H9 (cell line): Measurements from ENCODE around the gene IL26. TPM values are rescaled to one million over a fixed set of nuclear protein-coding genes. Genes with fewer than 3 reads are reported as not detected.

Experiments used
- DNase-seq: peaks from one replicate; pipeline ENCODE4 v3.0.0-alpha.2; 2017
- H2AFZ ChIP-seq: one replicate; pipeline ENCODE4 v1.6.1; 2013; ENCODE audit warnings: mild to moderate bottlenecking, low read length, control low read depth, moderate library complexity
- H2AK5ac ChIP-seq: 2 replicates; pipeline ENCODE4 v1.6.1; 2013; ENCODE audit warnings: low read length, control low read depth, mixed read lengths; ENCODE audit not compliant: insufficient read length
- H2BK120ac ChIP-seq: one replicate; pipeline ENCODE4 v1.6.1; 2013; ENCODE audit warnings: low read depth, mild to moderate bottlenecking, low read length, control low read depth, inconsistent platforms; ENCODE audit not compliant: poor library complexity, severe bottlenecking
- H2BK12ac ChIP-seq: 2 replicates; pipeline ENCODE4 v1.6.1; 2013; ENCODE audit warnings: low read length, control low read depth, mixed read lengths, low read depth; ENCODE audit not compliant: insufficient read length
- H2BK15ac ChIP-seq: 2 replicates; pipeline ENCODE4 v1.6.1; 2013; ENCODE audit warnings: low read depth, low read length, control low read depth
- H2BK20ac ChIP-seq: one replicate; pipeline ENCODE4 v1.6.1; 2013; ENCODE audit warnings: low read depth, mild to moderate bottlenecking, low read length, control low read depth, inconsistent platforms; ENCODE audit not compliant: poor library complexity, severe bottlenecking
- H2BK5ac ChIP-seq: 2 replicates; pipeline ENCODE4 v1.6.1; 2013; ENCODE audit warnings: low read length, control low read depth, mixed read lengths; ENCODE audit not compliant: insufficient read length
- H3K14ac ChIP-seq: 2 replicates; pipeline ENCODE4 v1.6.1; 2013; ENCODE audit warnings: low read length, control low read depth; ENCODE audit not compliant: insufficient read depth
- H3K18ac ChIP-seq: 2 replicates; pipeline ENCODE4 v1.6.1; 2013; ENCODE audit warnings: low read depth, mild to moderate bottlenecking, mixed read lengths, low read length, control low read depth; ENCODE audit not compliant: insufficient read length
- H3K23ac ChIP-seq: 2 replicates; pipeline ENCODE4 v1.6.1; 2013; ENCODE audit warnings: low read length, control low read depth, mixed read lengths, low read depth; ENCODE audit not compliant: insufficient read length
- H3K23me2 ChIP-seq: 2 replicates; pipeline ENCODE4 v1.6.1; 2013; ENCODE audit warnings: low read depth, mild to moderate bottlenecking, mixed read lengths, low read length, control low read depth; ENCODE audit not compliant: insufficient read length, poor library complexity, severe bottlenecking
- H3K27ac ChIP-seq: 2 replicates; pipeline ENCODE4 v1.5.1; 2013; ENCODE audit warnings: low read length, control low read depth, mixed read lengths, low read depth; ENCODE audit not compliant: insufficient read length
- H3K27me3 ChIP-seq: 2 replicates; pipeline ENCODE4 v1.6.1; 2013; ENCODE audit warnings: low read length, control low read depth, inconsistent platforms; ENCODE audit not compliant: insufficient read depth
- H3K4ac ChIP-seq: 2 replicates; pipeline ENCODE4 v1.6.1; 2013; ENCODE audit warnings: low read depth, mild to moderate bottlenecking, control low read depth, inconsistent platforms, low read length, moderate library complexity
- H3K4me1 ChIP-seq: 2 replicates; pipeline ENCODE4 v1.6.1; 2013; ENCODE audit warnings: low read length, control low read depth, inconsistent platforms; ENCODE audit not compliant: insufficient read depth
- H3K4me2 ChIP-seq: 2 replicates; pipeline ENCODE4 v1.6.1; 2013; ENCODE audit warnings: low read length, control low read depth, mixed read lengths; ENCODE audit not compliant: insufficient read length, insufficient read depth
- H3K56ac ChIP-seq: 2 replicates; pipeline ENCODE4 v1.6.1; 2013; ENCODE audit warnings: low read depth, mild to moderate bottlenecking, mixed read lengths, low read length, control low read depth; ENCODE audit not compliant: insufficient read length
- H3K79me1 ChIP-seq: 2 replicates; pipeline ENCODE4 v1.6.1; 2013; ENCODE audit warnings: low read depth, mild to moderate bottlenecking, moderate library complexity, low read length, control low read depth, inconsistent platforms; ENCODE audit not compliant: insufficient read depth, poor library complexity, severe bottlenecking
- H3K79me2 ChIP-seq: 2 replicates; pipeline ENCODE4 v1.6.1; 2013; ENCODE audit warnings: low read length, control low read depth, inconsistent platforms; ENCODE audit not compliant: insufficient read depth
- H3K9ac ChIP-seq: 2 replicates; pipeline ENCODE4 v1.6.1; 2013; ENCODE audit warnings: low read length, control low read depth, mixed read lengths; ENCODE audit not compliant: insufficient read length; ENCODE audit errors: extremely low read depth
- H3K9me3 ChIP-seq: one replicate; pipeline ENCODE4 v1.6.1; 2013; ENCODE audit warnings: low read depth, low read length, inconsistent platforms; ENCODE audit not compliant: control insufficient read depth
- H3T11ph ChIP-seq: one replicate; pipeline ENCODE4 v1.6.1; 2013; ENCODE audit warnings: mild to moderate bottlenecking, low read length, control low read depth, inconsistent platforms
- H4K20me1 ChIP-seq: one replicate; pipeline ENCODE4 v1.6.1; 2013; ENCODE audit not compliant: control insufficient read depth, insufficient read length, insufficient read depth
- H4K5ac ChIP-seq: 2 replicates; pipeline ENCODE4 v1.6.1; 2013; ENCODE audit warnings: low read depth, mild to moderate bottlenecking, mixed read lengths, low read length, control low read depth; ENCODE audit not compliant: insufficient read length
- H4K8ac ChIP-seq: replicated peaks from 2 replicates; pipeline ENCODE4 v1.6.1; 2013; ENCODE audit warnings: low read length, control low read depth, mixed read lengths, low read depth; ENCODE audit not compliant: insufficient read length
- H4K91ac ChIP-seq: 2 replicates; pipeline ENCODE4 v1.6.1; 2013; ENCODE audit warnings: low read depth, mild to moderate bottlenecking, moderate library complexity, mixed read lengths, low read length, control low read depth; ENCODE audit not compliant: insufficient read length
- H3K27ac Mint-ChIP-seq, 3 experiments: 2 replicates in 2 of 3; 3 replicates in 1 of 3; pipeline ENCODE4 v1.8.0; 2020 to 2021; ENCODE audit warnings: mixed read lengths in 3 of 3, mild to moderate bottlenecking in 1 of 3, moderate library complexity in 1 of 3
- H3K27me3 Mint-ChIP-seq: 2 replicates; pipeline ENCODE4 v1.8.0; 2021; ENCODE audit warnings: low read depth, mild to moderate bottlenecking, moderate library complexity, mixed read lengths
- H3K36me3 Mint-ChIP-seq, 3 experiments: 2 replicates in 2 of 3; 3 replicates in 1 of 3; pipeline ENCODE4 v1.8.0; 2020 to 2021; ENCODE audit warnings: low read depth in 3 of 3, mixed read lengths in 3 of 3; ENCODE audit not compliant: insufficient read depth in 1 of 3
- H3K4me1 Mint-ChIP-seq, 2 experiments: 2 replicates each; pipeline ENCODE4 v1.8.0; 2020; ENCODE audit warnings: mixed read lengths in 2 of 2
- H3K4me3 Mint-ChIP-seq, 2 experiments: 2 replicates in 1 of 2; 3 replicates in 1 of 2; pipeline ENCODE4 v1.8.0; 2020 to 2021; ENCODE audit warnings: mild to moderate bottlenecking in 2 of 2, mixed read lengths in 2 of 2, moderate library complexity in 1 of 2
- H3K9me3 Mint-ChIP-seq, 2 experiments: 2 replicates in 1 of 2; 3 replicates in 1 of 2; pipeline ENCODE4 v1.8.0; 2020; ENCODE audit warnings: mild to moderate bottlenecking in 2 of 2, mixed read lengths in 2 of 2, moderate library complexity in 1 of 2
- WGBS: extraction: QIAGEN DNeasy Blood & Tissue Kit; methylation state at CpG from one replicate; pipeline ENCODE4 v1.1.7; 2013; ENCODE audit warnings: missing lambda C conversion rate, low lambda C conversion rate, mixed read lengths; ENCODE audit not compliant: insufficient read length; ENCODE audit errors: extremely low coverage; 5-methylcytosine and 5-hydroxymethylcytosine counted together
- total RNA-seq: library from RNA; stranded (reverse); gene quantifications from 2 replicates; pipeline ENCODE4 v1.2.1, GENCODE V29; 2021
- TF ChIP-seq, protein P1 (sequence below): fragments of 200-600 bp; sonication (generic); conservative IDR thresholded peaks from 3 replicates; pipeline ENCODE4 v1.8.0; 2021; ENCODE audit warnings: antibody characterized with exemption, mild to moderate bottlenecking

Gene IL26
- total RNA-seq, 1 experiment from 2014 or later, result not detected

GRCh38 chr12:68259318-68259940 lies 33.8 kb upstream of the IL26 start:
- no peak overlapping the region for H3K27ac Mint-ChIP-seq
- no CpG with 5 or more reads among the region's 3 CpGs for WGBS

More at GRCh38 chr12:68259318-68259940, 33.8 kb upstream of the IL26 start:
- Histone ChIP-seq H4K8ac (no peak overlapping the region), H3K23ac (no peak overlapping the region), H2AFZ (no peak overlapping the region), H4K20me1 (no peaks in the 10 kb centered on the region), H2AK5ac (no peak overlapping the region), H3T11ph (no peak overlapping the region), H3K79me1 (no peaks in the 10 kb centered on the region), H3K4me2 (no peak overlapping the region), H4K5ac (no peak overlapping the region), H3K9ac (no peak overlapping the region), H2BK15ac (no peak overlapping the region), H3K14ac (no peak overlapping the region), H2BK120ac (no peak overlapping the region), H2BK5ac (no peak overlapping the region), H3K9me3 (no peaks in the 10 kb centered on the region), H3K27me3 (no peaks in the 10 kb centered on the region), H3K23me2 (no peaks in the 10 kb centered on the region), H3K27ac (no peak overlapping the region), H3K56ac (no peak overlapping the region), H4K91ac (no peak overlapping the region), H3K18ac (no peak overlapping the region), H3K4me1 (no peaks in the 10 kb centered on the region), H2BK20ac (no peak overlapping the region), H2BK12ac (no peak overlapping the region), H3K4ac (no peak overlapping the region), H3K79me2 (no peaks in the 10 kb centered on the region)
- Mint-ChIP-seq H3K9me3 (no peaks in the 10 kb centered on the region), H3K4me3 (no peak overlapping the region), H3K36me3 (no peaks in the 10 kb centered on the region), H3K4me1 (peaks cover 0 to 8% of the 10 kb centered on the region in 2 experiments; a peak in 2 of 4 replicates), H3K27me3 (no peaks in the 10 kb centered on the region)
- TF ChIP-seq, protein P1, sequence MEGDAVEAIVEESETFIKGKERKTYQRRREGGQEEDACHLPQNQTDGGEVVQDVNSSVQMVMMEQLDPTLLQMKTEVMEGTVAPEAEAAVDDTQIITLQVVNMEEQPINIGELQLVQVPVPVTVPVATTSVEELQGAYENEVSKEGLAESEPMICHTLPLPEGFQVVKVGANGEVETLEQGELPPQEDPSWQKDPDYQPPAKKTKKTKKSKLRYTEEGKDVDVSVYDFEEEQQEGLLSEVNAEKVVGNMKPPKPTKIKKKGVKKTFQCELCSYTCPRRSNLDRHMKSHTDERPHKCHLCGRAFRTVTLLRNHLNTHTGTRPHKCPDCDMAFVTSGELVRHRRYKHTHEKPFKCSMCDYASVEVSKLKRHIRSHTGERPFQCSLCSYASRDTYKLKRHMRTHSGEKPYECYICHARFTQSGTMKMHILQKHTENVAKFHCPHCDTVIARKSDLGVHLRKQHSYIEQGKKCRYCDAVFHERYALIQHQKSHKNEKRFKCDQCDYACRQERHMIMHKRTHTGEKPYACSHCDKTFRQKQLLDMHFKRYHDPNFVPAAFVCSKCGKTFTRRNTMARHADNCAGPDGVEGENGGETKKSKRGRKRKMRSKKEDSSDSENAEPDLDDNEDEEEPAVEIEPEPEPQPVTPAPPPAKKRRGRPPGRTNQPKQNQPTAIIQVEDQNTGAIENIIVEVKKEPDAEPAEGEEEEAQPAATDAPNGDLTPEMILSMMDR, result no peak
- no peak for DNase-seq
